CD14-positive monocyte (primary cell): ENCODE results near the gene DAB2IP. TPM values are rescaled to one million over a fixed set of nuclear protein-coding genes. Genes with fewer than 3 reads are reported as not detected.

Experiments
- DNase-seq, 3 donors: peaks; one replicate each; pipeline ENCODE4 v3.0.0-alpha.2; 2011 to 2022
- H2AFZ ChIP-seq: 2 replicates; pipeline ENCODE4 v1.6.0; 2012; ENCODE audit warnings: mild to moderate bottlenecking, low read depth, low read length, inconsistent platforms; ENCODE audit not compliant: insufficient read depth, poor library complexity, severe bottlenecking
- H3K27ac ChIP-seq, 2 donors: 1 replicate in 1 of 2; 2 replicates in 1 of 2; pipeline ENCODE4 v1.5.1; 2012 to 2013; ENCODE audit warnings: low read length in 2 of 2, control low read depth in 1 of 2, inconsistent platforms in 1 of 2, low read depth in 1 of 2, mild to moderate bottlenecking in 1 of 2
- H3K27me3 ChIP-seq, 2 donors: one replicate each; pipeline versions ENCODE4 v1.6.0 to v1.6.1; 2011 to 2013; ENCODE audit warnings: low read length in 2 of 2; ENCODE audit not compliant: control insufficient read depth in 2 of 2, insufficient read depth in 2 of 2
- H3K36me3 ChIP-seq, 2 donors: replicated peaks in 1 of 2; 1 replicate in 1 of 2; 2 replicates in 1 of 2; pipeline versions ENCODE4 v1.5.1 to v1.6.1; 2012 to 2013; ENCODE audit warnings: low read length in 2 of 2, control low read depth in 1 of 2, inconsistent platforms in 1 of 2, mild to moderate bottlenecking in 1 of 2; ENCODE audit not compliant: insufficient read depth in 2 of 2, control insufficient read depth in 1 of 2
- H3K4me1 ChIP-seq, 2 donors: 1 replicate in 1 of 2; 2 replicates in 1 of 2; pipeline versions ENCODE4 v1.5.1 to v1.6.1; 2012 to 2013; ENCODE audit warnings: low read length in 2 of 2, control low read depth in 1 of 2, inconsistent platforms in 1 of 2, mild to moderate bottlenecking in 1 of 2, moderate library complexity in 1 of 2; ENCODE audit not compliant: insufficient read depth in 2 of 2, control insufficient read depth in 1 of 2
- H3K4me2 ChIP-seq: replicated peaks from 2 replicates; pipeline ENCODE3; 2012; ENCODE audit warnings: low read length, moderate library complexity, mild to moderate bottlenecking; ENCODE audit not compliant: poor library complexity, severe bottlenecking; ENCODE audit errors: extremely low read depth
- H3K4me3 ChIP-seq, 3 experiments: fragments of 200-600 bp in 1 of 3; sonication (generic) in 1 of 3; replicated peaks in 1 of 3; 1 replicate in 2 of 3; 2 replicates in 1 of 3; pipeline ENCODE4 v1.5.1; 2011 to 2013; ENCODE audit warnings: low read length in 3 of 3, mild to moderate bottlenecking in 3 of 3, control low read depth in 2 of 3, low read depth in 2 of 3, inconsistent platforms in 1 of 3, moderate library complexity in 1 of 3
- H3K79me2 ChIP-seq: 2 replicates; pipeline ENCODE4 v1.6.0; 2012; ENCODE audit warnings: mild to moderate bottlenecking, control low read depth, inconsistent platforms, low read length, moderate library complexity; ENCODE audit not compliant: insufficient read depth
- H3K9ac ChIP-seq: 2 replicates; pipeline ENCODE4 v1.6.0; 2017; ENCODE audit warnings: low read length, mild to moderate bottlenecking; ENCODE audit not compliant: insufficient read depth, poor library complexity, severe bottlenecking
- H3K9me3 ChIP-seq, 2 donors: replicated peaks in 1 of 2; 1 replicate in 1 of 2; 2 replicates in 1 of 2; pipeline versions ENCODE4 v1.5.1 to v1.6.1; 2012 to 2013; ENCODE audit warnings: low read length in 2 of 2, control low read depth in 1 of 2; ENCODE audit not compliant: control insufficient read depth in 1 of 2, insufficient read depth in 1 of 2
- H4K20me1 ChIP-seq: 2 replicates; pipeline ENCODE4 v1.6.0; 2012; ENCODE audit warnings: mild to moderate bottlenecking, low read length, control low read depth, moderate library complexity; ENCODE audit not compliant: insufficient read depth
- H3K27ac Mint-ChIP-seq, 7 donors: one replicate each; pipeline ENCODE4 v1.8.0; 2020; ENCODE audit warnings: mild to moderate bottlenecking in 7 of 7, mixed read lengths in 7 of 7, moderate library complexity in 6 of 7, inconsistent platforms in 2 of 7
- H3K27me3 Mint-ChIP-seq, 3 donors: one replicate each; pipeline ENCODE4 v1.8.0; 2021 to 2022; ENCODE audit warnings: low read depth in 3 of 3, mild to moderate bottlenecking in 3 of 3, mixed read lengths in 3 of 3, moderate library complexity in 3 of 3, inconsistent platforms in 1 of 3
- H3K36me3 Mint-ChIP-seq, 2 donors: one replicate each; pipeline ENCODE4 v1.8.0; 2020; ENCODE audit warnings: mixed read lengths in 2 of 2, inconsistent platforms in 1 of 2, mild to moderate bottlenecking in 1 of 2
- H3K4me1 Mint-ChIP-seq: one replicate; pipeline ENCODE4 v1.8.0; 2020; ENCODE audit warnings: mild to moderate bottlenecking, mixed read lengths
- H3K4me3 Mint-ChIP-seq, 2 donors: one replicate each; pipeline ENCODE4 v1.8.0; 2020; ENCODE audit warnings: mild to moderate bottlenecking in 2 of 2, mixed read lengths in 2 of 2, moderate library complexity in 1 of 2
- H3K9me3 Mint-ChIP-seq, 7 donors: one replicate each; pipeline ENCODE4 v1.8.0; 2020 to 2022; ENCODE audit warnings: mixed read lengths in 7 of 7, mild to moderate bottlenecking in 6 of 7, moderate library complexity in 6 of 7, inconsistent platforms in 2 of 7
- WGBS: methylation state at CpG from one replicate; pipeline ENCODE4 v1.1.5; 2013; ENCODE audit warnings: missing lambda C conversion rate; ENCODE audit not compliant: insufficient coverage; 5-methylcytosine and 5-hydroxymethylcytosine counted together
- intact Hi-C, 2 donors: fragments of 100-400 bp; cut with micrococcal nuclease; formaldehyde crosslinking; loops; one replicate each; pipeline versions ENCODE4 v1.15.0 to v1.15.1; 2023
- polyA plus RNA-seq, 3 donors: library from polyadenylated mRNA; depleted of rRNA in 1 of 3; unstranded in 2 of 3; stranded (reverse) in 1 of 3; fragments of 300-500 nt in 2 of 3; fragments of >200 nt in 1 of 3; fragmentation: Illumina TruSeq in 2 of 3; gene quantifications; 1 replicate in 2 of 3; 2 replicates in 1 of 3; pipeline ENCODE4 v1.2.3, GENCODE V29; 2012 to 2021
- TF ChIP-seq, protein P1 (sequence below): fragments of 200-600 bp; IDR thresholded peaks from one replicate; pipeline ENCODE4 v1.8.0; 2022; ENCODE audit warnings: antibody characterized with exemption, mild to moderate bottlenecking

DAB2IP gene
- polyA plus RNA-seq, 3 donors, result 0.13 TPM; not detected in 2

DNA sequence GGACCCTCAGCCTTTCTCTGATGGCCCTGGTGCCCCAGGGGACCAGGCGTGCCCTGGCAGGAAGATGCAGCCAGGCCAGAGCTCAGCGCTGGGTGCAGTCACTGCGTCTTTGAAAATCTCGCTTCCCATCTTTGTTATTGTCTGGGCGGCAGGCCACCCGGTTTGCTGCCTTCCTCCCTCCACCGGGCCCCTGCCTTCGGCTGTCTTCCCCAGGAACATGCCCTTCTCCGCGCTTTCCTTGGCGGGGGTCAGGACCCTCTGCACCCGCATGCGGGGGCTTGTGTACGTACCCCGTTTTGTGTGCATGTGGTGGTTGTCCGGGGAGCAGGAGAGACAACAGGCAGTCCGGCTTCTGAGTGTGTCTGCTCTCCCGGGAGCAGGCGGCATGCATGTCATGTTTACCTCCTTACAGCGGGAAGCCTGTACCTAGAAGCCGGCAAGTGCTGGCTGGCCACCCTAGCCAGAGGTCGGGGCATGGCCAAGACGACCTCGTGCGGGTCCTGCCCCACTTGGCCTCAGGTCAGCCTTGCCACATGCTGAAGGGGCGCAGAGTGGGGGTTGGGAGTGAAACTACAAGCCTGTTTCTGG is 49.5 kb downstream of the DAB2IP start:
- Histone ChIP-seq H3K4me3 (no peak overlapping the region), H2AFZ (no peak overlapping the region), H3K27ac (no peak overlapping the region), H3K27me3 (peaks cover 41 to 87% of the 10 kb centered on the region in 2 donors), H3K4me2 (no peak overlapping the region), H3K36me3 (no peaks in the 10 kb centered on the region), H3K79me2 (no peaks in the 10 kb centered on the region), H3K9me3 (peaks cover 3 to 30% of the 10 kb centered on the region in 2 donors), H3K4me1 (peaks cover 10 to 17% of the 10 kb centered on the region in 2 donors), H4K20me1 (no peaks in the 10 kb centered on the region), H3K9ac (no peak overlapping the region)
- peak overlapping the region in 1 of 2 donors; percentile 75 for H3K4me3 Mint-ChIP-seq
- intact Hi-C loops, result no loop called here
- WGBS, result 64% methylated on average over 25 of the region's 26 CpGs
- H3K36me3 Mint-ChIP-seq, result peaks cover 0 to 2% of the 10 kb centered on the region in 2 donors
- TF ChIP-seq, protein P1, sequence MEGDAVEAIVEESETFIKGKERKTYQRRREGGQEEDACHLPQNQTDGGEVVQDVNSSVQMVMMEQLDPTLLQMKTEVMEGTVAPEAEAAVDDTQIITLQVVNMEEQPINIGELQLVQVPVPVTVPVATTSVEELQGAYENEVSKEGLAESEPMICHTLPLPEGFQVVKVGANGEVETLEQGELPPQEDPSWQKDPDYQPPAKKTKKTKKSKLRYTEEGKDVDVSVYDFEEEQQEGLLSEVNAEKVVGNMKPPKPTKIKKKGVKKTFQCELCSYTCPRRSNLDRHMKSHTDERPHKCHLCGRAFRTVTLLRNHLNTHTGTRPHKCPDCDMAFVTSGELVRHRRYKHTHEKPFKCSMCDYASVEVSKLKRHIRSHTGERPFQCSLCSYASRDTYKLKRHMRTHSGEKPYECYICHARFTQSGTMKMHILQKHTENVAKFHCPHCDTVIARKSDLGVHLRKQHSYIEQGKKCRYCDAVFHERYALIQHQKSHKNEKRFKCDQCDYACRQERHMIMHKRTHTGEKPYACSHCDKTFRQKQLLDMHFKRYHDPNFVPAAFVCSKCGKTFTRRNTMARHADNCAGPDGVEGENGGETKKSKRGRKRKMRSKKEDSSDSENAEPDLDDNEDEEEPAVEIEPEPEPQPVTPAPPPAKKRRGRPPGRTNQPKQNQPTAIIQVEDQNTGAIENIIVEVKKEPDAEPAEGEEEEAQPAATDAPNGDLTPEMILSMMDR, result no peak
- peaks cover 12% of the 10 kb centered on the region for H3K4me1 Mint-ChIP-seq
- H3K9me3 Mint-ChIP-seq, result peaks cover 0 to 17% (median 0%) of the 10 kb centered on the region in 7 donors
- no peak overlapping the region for H3K27ac Mint-ChIP-seq
- no peak for DNase-seq
- peaks cover 66 to 93% (median 80%) of the 10 kb centered on the region in 3 donors for H3K27me3 Mint-ChIP-seq

DNA sequence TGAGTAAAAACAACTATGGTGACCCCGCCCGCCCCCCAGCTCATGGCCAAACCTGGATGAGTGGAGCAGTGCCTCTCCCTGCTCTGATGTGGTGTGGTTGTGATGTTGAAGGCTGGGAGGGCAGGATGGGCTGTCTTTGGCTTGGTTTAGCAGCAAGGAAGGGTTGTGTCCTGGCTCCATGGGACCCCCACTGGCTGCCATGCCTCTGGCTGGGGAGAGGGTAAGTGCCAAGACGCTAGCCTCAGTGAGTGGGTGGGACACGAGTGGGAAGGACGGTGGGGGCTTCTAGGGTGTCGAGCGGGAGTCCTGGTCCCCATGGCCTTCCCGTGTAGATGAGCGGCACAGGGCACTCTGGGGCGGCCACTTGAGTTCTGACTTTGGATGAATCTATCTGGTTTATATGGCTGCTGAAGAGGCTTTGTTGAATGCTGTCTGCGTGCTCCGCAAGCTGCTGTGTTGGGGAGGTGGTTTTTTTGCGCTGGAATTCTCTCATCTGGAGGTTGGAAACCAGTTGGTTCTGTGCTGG is 50.4 kb downstream of the DAB2IP start:
- Mint-ChIP-seq H3K9me3 (peaks cover 0 to 17% (median 0%) of the 10 kb centered on the region in 7 donors), H3K4me3 (peak overlapping the region in 1 of 2 donors; percentile 75), H3K27me3 (peaks cover 58 to 91% (median 75%) of the 10 kb centered on the region in 3 donors), H3K4me1 (peaks cover 10% of the 10 kb centered on the region), H3K36me3 (peaks cover 0 to 2% of the 10 kb centered on the region in 2 donors), H3K27ac (peak overlapping the region in 1 of 7 donors; percentile 1)
- Histone ChIP-seq H3K27ac (no peak overlapping the region), H3K4me1 (peaks cover 10 to 17% of the 10 kb centered on the region in 2 donors), H3K79me2 (no peaks in the 10 kb centered on the region), H3K27me3 (peaks cover 37 to 79% of the 10 kb centered on the region in 2 donors), H4K20me1 (no peaks in the 10 kb centered on the region), H3K4me3 (no peak overlapping the region), H2AFZ (no peak overlapping the region), H3K36me3 (no peaks in the 10 kb centered on the region), H3K4me2 (no peak overlapping the region), H3K9ac (no peak overlapping the region), H3K9me3 (peaks cover 3 to 30% of the 10 kb centered on the region in 2 donors)
- no peak for DNase-seq
- WGBS, result 95% methylated on average over 12 of the region's 13 CpGs
- TF ChIP-seq, protein P1, result no peak
- intact Hi-C loops, result no loop called here
